HepG2 (cell line): ENCODE data around the gene SCYL1. TPM values are rescaled to one million over a fixed set of nuclear protein-coding genes. Genes with fewer than 3 reads are reported as not detected.
A peak's percentile ranks its signal among the peaks of the same experiment; 100 is the strongest.

Experiments
- ARNTL ChIP-seq: sonication (generic); formaldehyde crosslinking; IDR thresholded peaks from 2 replicates; pipeline ENCODE4 v1.4.0; 2020; ENCODE audit warnings: mild to moderate bottlenecking, missing genetic modification reagents
- BRD4 ChIP-seq: sonication (generic); formaldehyde crosslinking; IDR thresholded peaks from 2 replicates; pipeline ENCODE4 v1.4.0; 2020; ENCODE audit warnings: missing genetic modification reagents
- BRF2 ChIP-seq: sonication (generic); formaldehyde crosslinking; IDR thresholded peaks from 2 replicates; pipeline ENCODE4 v1.8.1; 2022; ENCODE audit warnings: mild to moderate bottlenecking, missing genetic modification reagents
- CC2D1A ChIP-seq: sonication (generic); formaldehyde crosslinking; IDR thresholded peaks from 2 replicates; pipeline ENCODE4 v1.8.1; 2023; ENCODE audit warnings: mild to moderate bottlenecking, missing genetic modification reagents
- CREBL2 ChIP-seq: sonication (generic); formaldehyde crosslinking; IDR thresholded peaks from 2 replicates; pipeline ENCODE4 v1.8.1; 2023; ENCODE audit warnings: missing genetic modification reagents, mild to moderate bottlenecking, borderline replicate concordance
- DR1 ChIP-seq: sonication (generic); formaldehyde crosslinking; IDR thresholded peaks from 2 replicates; pipeline ENCODE4 v1.8.0; 2021; ENCODE audit warnings: mild to moderate bottlenecking, missing genetic modification reagents, inconsistent platforms
- KMT2A ChIP-seq: sonication (generic); formaldehyde crosslinking; IDR thresholded peaks from 2 replicates; pipeline ENCODE4 v1.4.0; 2020; ENCODE audit warnings: missing genetic modification reagents
- MATR3 ChIP-seq: sonication (generic); formaldehyde crosslinking; IDR thresholded peaks from 2 replicates; pipeline ENCODE4 v1.4.0; 2020; ENCODE audit warnings: missing genetic modification reagents
- POLR2AphosphoS5 ChIP-seq: IDR thresholded peaks from 2 replicates; pipeline ENCODE4 v1.6.1; 2012; ENCODE audit warnings: low read depth, low read length
- RBAK ChIP-seq: sonication (generic); formaldehyde crosslinking; IDR thresholded peaks from 2 replicates; pipeline ENCODE4 v1.5.1; 2020; ENCODE audit warnings: mild to moderate bottlenecking, missing genetic modification reagents
- RFX1 ChIP-seq: fragments of 450-650 bp; IDR thresholded peaks from 2 replicates; pipeline ENCODE4 v1.6.1; 2017
- SKI ChIP-seq: fragments of 450-650 bp; IDR thresholded peaks from one replicate; pipeline ENCODE4 v1.6.1; 2018; ENCODE audit warnings: mild to moderate bottlenecking; ENCODE audit not compliant: partially characterized antibody
- SNRNP70 ChIP-seq: fragments of 200-400 bp; formaldehyde crosslinking; IDR thresholded peaks from 2 replicates; pipeline ENCODE4 v1.6.1; 2017; ENCODE audit warnings: mild to moderate bottlenecking, low read depth, low read length, moderate library complexity
- TCF7 ChIP-seq: sonication (generic); IDR thresholded peaks from 2 replicates; pipeline ENCODE4 v1.6.1; 2016; ENCODE audit warnings: antibody characterized with exemption, low read depth
- ZMAT3 ChIP-seq: sonication (generic); formaldehyde crosslinking; conservative IDR thresholded peaks from 2 replicates; pipeline ENCODE4 v1.7.0; 2021; ENCODE audit warnings: missing genetic modification reagents
- ZNF564 ChIP-seq: sonication (generic); formaldehyde crosslinking; IDR thresholded peaks from 2 replicates; pipeline ENCODE4 v1.8.1; 2023; ENCODE audit warnings: mild to moderate bottlenecking, missing genetic modification reagents
- polyA plus RNA-seq, 8 experiments: library from polyadenylated mRNA; depleted of rRNA in 3 of 8; stranded (reverse) in 7 of 8; unstranded in 1 of 8; fragments of >200 nt; fragmentation: Illumina TruSeq in 4 of 8; extraction: Trizol in 4 of 8; gene quantifications; 2 replicates each; pipeline versions ENCODE4 v1.2.1 to v1.2.3, GENCODE V29; 2011 to 2016; ENCODE audit warnings: low read depth in 4 of 8, missing spikeins in 1 of 8, mixed read lengths in 1 of 8; ENCODE audit not compliant: insufficient read depth in 1 of 8
- total RNA-seq, 5 experiments: library from RNA; depleted of rRNA; stranded (reverse); fragments of >200 nt; fragmentation: Illumina TruSeq; extraction: Trizol; gene quantifications; 2 replicates each; pipeline ENCODE4 v1.2.3, GENCODE V29; 2016; ENCODE audit warnings: low read depth in 1 of 5
- TF ChIP-seq, protein P1 (sequence below): sonication (generic); formaldehyde crosslinking; conservative IDR thresholded peaks from 2 replicates; pipeline ENCODE4 v1.4.0; 2020; ENCODE audit warnings: missing genetic modification reagents
- TF ChIP-seq, protein P2 (sequence below): sonication (generic); formaldehyde crosslinking; IDR thresholded peaks from 2 replicates; pipeline ENCODE4 v1.4.0; 2020; ENCODE audit warnings: low read depth, mild to moderate bottlenecking, missing genetic modification reagents
- TF ChIP-seq, protein P3 (sequence below): sonication (generic); formaldehyde crosslinking; IDR thresholded peaks from 2 replicates; pipeline ENCODE4 v1.4.0; 2020; ENCODE audit warnings: missing genetic modification reagents
- TF ChIP-seq, protein P4 (sequence below): sonication (generic); formaldehyde crosslinking; IDR thresholded peaks from 2 replicates; pipeline ENCODE4 v1.8.0; 2022; ENCODE audit warnings: mild to moderate bottlenecking, missing genetic modification reagents, moderate library complexity

SCYL1 gene
- total and polyA plus RNA-seq, 2 of the 13 experiments (the other 11 are each of a cell fraction or from before 2014, with no cell fraction given): 65.9 to 103 TPM

DNA sequence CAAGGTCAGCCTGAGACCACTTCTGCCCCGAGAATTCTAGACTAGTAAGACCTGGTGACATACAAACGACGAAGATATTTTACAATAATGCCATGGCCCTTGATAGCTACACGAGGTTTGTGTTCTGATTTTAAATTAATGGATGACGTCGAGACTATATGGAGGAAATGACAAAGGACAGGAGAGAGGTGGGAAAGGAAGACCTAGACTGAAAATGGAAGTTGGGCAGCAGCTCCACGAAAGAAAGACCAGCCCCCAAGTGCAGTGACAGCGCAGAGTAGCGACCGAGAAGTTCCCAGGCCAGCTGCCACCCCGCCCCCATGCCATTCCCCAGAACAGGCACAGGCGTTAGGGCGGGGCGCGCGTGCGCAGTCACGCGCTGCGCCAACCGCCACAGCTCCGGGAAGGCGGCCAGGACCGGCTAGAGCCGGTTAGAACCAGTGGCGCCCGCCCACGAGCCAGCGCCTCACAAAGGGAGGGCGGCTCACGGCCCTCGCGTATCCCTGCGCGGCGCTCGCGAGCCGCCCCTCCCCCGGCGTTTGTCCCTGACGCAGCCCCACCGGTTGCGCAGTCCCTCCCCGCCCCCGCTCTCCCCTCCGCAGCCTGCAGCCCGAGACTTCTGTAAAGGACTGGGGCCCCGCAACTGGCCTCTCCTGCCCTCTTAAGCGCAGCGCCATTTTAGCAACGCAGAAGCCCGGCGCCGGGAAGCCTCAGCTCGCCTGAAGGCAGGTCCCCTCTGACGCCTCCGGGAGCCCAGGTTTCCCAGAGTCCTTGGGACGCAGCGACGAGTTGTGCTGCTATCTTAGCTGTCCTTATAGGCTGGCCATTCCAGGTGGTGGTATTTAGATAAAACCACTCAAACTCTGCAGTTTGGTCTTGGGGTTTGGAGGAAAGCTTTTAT is 27.5 kb upstream of the SCYL1 start (continued):
- TF ChIP-seq, protein P1, sequence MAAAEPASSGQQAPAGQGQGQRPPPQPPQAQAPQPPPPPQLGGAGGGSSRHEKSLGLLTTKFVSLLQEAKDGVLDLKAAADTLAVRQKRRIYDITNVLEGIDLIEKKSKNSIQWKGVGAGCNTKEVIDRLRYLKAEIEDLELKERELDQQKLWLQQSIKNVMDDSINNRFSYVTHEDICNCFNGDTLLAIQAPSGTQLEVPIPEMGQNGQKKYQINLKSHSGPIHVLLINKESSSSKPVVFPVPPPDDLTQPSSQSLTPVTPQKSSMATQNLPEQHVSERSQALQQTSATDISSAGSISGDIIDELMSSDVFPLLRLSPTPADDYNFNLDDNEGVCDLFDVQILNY (CRISPR knock-in tag): 0 out of 2 replicates have a peak, but pooled peaks have one; percentile 31
- TF ChIP-seq, protein P2, sequence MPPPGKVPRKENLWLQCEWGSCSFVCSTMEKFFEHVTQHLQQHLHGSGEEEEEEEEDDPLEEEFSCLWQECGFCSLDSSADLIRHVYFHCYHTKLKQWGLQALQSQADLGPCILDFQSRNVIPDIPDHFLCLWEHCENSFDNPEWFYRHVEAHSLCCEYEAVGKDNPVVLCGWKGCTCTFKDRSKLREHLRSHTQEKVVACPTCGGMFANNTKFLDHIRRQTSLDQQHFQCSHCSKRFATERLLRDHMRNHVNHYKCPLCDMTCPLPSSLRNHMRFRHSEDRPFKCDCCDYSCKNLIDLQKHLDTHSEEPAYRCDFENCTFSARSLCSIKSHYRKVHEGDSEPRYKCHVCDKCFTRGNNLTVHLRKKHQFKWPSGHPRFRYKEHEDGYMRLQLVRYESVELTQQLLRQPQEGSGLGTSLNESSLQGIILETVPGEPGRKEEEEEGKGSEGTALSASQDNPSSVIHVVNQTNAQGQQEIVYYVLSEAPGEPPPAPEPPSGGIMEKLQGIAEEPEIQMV: peak; percentile 23; the same call in 1 of the 2 replicates
- TF ChIP-seq CREBL2 (CRISPR knock-in tag): peak; percentile 89; the same call in 1 of the 2 replicates
- peak; percentile 85 for TF ChIP-seq KMT2A (CRISPR knock-in tag)
- TF ChIP-seq ZMAT3 (CRISPR knock-in tag): peak; percentile 67; the same call in 1 of the 2 replicates
- TF ChIP-seq, protein P3, sequence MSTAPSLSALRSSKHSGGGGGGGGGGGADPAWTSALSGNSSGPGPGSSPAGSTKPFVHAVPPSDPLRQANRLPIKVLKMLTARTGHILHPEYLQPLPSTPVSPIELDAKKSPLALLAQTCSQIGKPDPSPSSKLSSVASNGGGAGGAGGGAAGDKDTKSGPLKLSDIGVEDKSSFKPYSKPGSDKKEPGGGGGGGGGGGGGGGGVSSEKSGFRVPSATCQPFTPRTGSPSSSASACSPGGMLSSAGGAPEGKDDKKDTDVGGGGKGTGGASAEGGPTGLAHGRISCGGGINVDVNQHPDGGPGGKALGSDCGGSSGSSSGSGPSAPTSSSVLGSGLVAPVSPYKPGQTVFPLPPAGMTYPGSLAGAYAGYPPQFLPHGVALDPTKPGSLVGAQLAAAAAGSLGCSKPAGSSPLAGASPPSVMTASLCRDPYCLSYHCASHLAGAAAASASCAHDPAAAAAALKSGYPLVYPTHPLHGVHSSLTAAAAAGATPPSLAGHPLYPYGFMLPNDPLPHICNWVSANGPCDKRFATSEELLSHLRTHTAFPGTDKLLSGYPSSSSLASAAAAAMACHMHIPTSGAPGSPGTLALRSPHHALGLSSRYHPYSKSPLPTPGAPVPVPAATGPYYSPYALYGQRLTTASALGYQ (CRISPR knock-in tag): peak; percentile 63; the same call in 1 of the 2 replicates
- TF ChIP-seq, protein P4, sequence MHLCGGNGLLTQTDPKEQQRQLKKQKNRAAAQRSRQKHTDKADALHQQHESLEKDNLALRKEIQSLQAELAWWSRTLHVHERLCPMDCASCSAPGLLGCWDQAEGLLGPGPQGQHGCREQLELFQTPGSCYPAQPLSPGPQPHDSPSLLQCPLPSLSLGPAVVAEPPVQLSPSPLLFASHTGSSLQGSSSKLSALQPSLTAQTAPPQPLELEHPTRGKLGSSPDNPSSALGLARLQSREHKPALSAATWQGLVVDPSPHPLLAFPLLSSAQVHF (CRISPR knock-in tag): no peak
- TF ChIP-seq ZNF564 (CRISPR knock-in tag): peak; percentile 33; the same call in 1 of the 2 replicates
- peak; percentile 31; the same call in 1 of the 2 replicates for TF ChIP-seq BRF2 (CRISPR knock-in tag)
- TF ChIP-seq TCF7: no peak
- TF ChIP-seq RFX1: no peak
- peak; percentile 65 for TF ChIP-seq POLR2AphosphoS5
- no peak for TF ChIP-seq RBAK (CRISPR knock-in tag)
- TF ChIP-seq DR1: peak; percentile 60
- TF ChIP-seq CC2D1A (CRISPR knock-in tag): no peak
- TF ChIP-seq MATR3 (CRISPR knock-in tag): no peak
- TF ChIP-seq ARNTL (CRISPR knock-in tag): peak; percentile 82
- TF ChIP-seq BRD4 (CRISPR knock-in tag): peak; percentile 97
- TF ChIP-seq SKI: peak; percentile 57
- no peak for TF ChIP-seq SNRNP70
